KOPT-K1 (cell line): Measurements from ENCODE around the gene C12orf43.
A peak's percentile ranks its signal among the peaks of the same experiment; 100 is the strongest.

Experiments
- H3K27ac ChIP-seq: fragments of 200-600 bp; sonication (generic); 2 replicates; pipeline ENCODE4 v1.5.1; 2016; ENCODE audit warnings: antibody characterized with exemption, mild to moderate bottlenecking, low read depth, low read length; ENCODE audit not compliant: poor library complexity, severe bottlenecking
- H3K36me3 ChIP-seq: fragments of 200-600 bp; sonication (generic); 2 replicates; pipeline ENCODE4 v1.5.1; 2017; ENCODE audit warnings: antibody characterized with exemption, mild to moderate bottlenecking, low read length, moderate library complexity; ENCODE audit not compliant: insufficient read depth
- H3K9me3 ChIP-seq: fragments of 200-600 bp; sonication (generic); 2 replicates; pipeline ENCODE4 v1.5.1; 2017; ENCODE audit warnings: antibody characterized with exemption, low read length, mild to moderate bottlenecking; ENCODE audit not compliant: insufficient read depth, poor library complexity, severe bottlenecking

Gene C12orf43

GRCh38 chr12:120979862-120980696 is 36.2 kb downstream of the C12orf43 start:
- Histone ChIP-seq H3K9me3 (no peaks in the 10 kb centered on the region), H3K27ac (no peak overlapping the region), H3K36me3 (no peaks in the 10 kb centered on the region)

- no peaks in the 10 kb centered on the region for H3K36me3 ChIP-seq
- H3K9me3 ChIP-seq = no peaks in the 10 kb centered on the region
- H3K27ac ChIP-seq = no peak overlapping the region
Observed at GRCh38 chr12:120979220-120979861, 36.9 kb downstream of the C12orf43 start.

GRCh38 chr12:120978296-120979219 is 37.7 kb downstream of the C12orf43 start, which contains the start of gene HNF1A:
HNF1A (plus strand) TSS chr12:120978543; CDS start chr12:120978769, 226 bp downstream.
- Histone ChIP-seq H3K27ac (no peak within 1 kb of the TSS), H3K9me3 (no peaks in the 10 kb centered on the region), H3K36me3 (no peaks in the 10 kb centered on the region)

- no peaks in the 10 kb centered on the region for H3K36me3 ChIP-seq
- H3K9me3 ChIP-seq = no peaks in the 10 kb centered on the region
- H3K27ac ChIP-seq = no peak overlapping the region
Observed at GRCh38 chr12:120977531-120978295, 38.6 kb downstream of the C12orf43 start.

GRCh38 chr12:120972870-120973543 is 43.3 kb downstream of the C12orf43 start:
- H3K27ac ChIP-seq = no peak overlapping the region
- H3K9me3 ChIP-seq = no peaks in the 10 kb centered on the region
- H3K36me3 ChIP-seq = no peaks in the 10 kb centered on the region

- no peaks in the 10 kb centered on the region for H3K9me3 ChIP-seq
- peak overlapping the region; percentile 54 for H3K27ac ChIP-seq
- no peaks in the 10 kb centered on the region for H3K36me3 ChIP-seq
Observed at GRCh38 chr12:120971299-120972180, 44.7 kb downstream of the C12orf43 start.

- no peak overlapping the region for H3K27ac ChIP-seq
- H3K36me3 ChIP-seq = no peaks in the 10 kb centered on the region
Observed at GRCh38 chr12:120970310-120970709, 46.0 kb downstream of the C12orf43 start.

GRCh38 chr12:120965534-120966091 is 50.7 kb downstream of the C12orf43 start:
- Histone ChIP-seq H3K9me3 (no peaks in the 10 kb centered on the region), H3K36me3 (no peaks in the 10 kb centered on the region), H3K27ac (no peak overlapping the region)

More at GRCh38 chr12:120970310-120970709, 46.0 kb downstream of the C12orf43 start:
- no peaks in the 10 kb centered on the region for H3K9me3 ChIP-seq

- Histone ChIP-seq H3K36me3 (no peaks in the 10 kb centered on the region), H3K9me3 (no peaks in the 10 kb centered on the region), H3K27ac (no peak overlapping the region)
Observed at GRCh38 chr12:120964298-120964697, 52.0 kb downstream of the C12orf43 start.

- no peaks in the 10 kb centered on the region for H3K9me3 ChIP-seq
- H3K27ac ChIP-seq = peak overlapping the region; percentile 96
- H3K36me3 ChIP-seq = no peaks in the 10 kb centered on the region
Observed at GRCh38 chr12:120962532-120963020, 53.7 kb downstream of the C12orf43 start.

- no peaks in the 10 kb centered on the region for H3K9me3 ChIP-seq
- H3K36me3 ChIP-seq = no peaks in the 10 kb centered on the region
- peak overlapping the region; percentile 96 for H3K27ac ChIP-seq
Observed at GRCh38 chr12:120961604-120962531, 54.4 kb downstream of the C12orf43 start.

GRCh38 chr12:120960657-120961056 is 55.6 kb downstream of the C12orf43 start:
- Histone ChIP-seq H3K36me3 (no peaks in the 10 kb centered on the region), H3K27ac (peak overlapping the region; percentile 96), H3K9me3 (no peaks in the 10 kb centered on the region)
